ENCODE measurements around the gene ADAM17. TPM values are rescaled to one million over a fixed set of nuclear protein-coding genes. Genes with fewer than 3 reads are reported as not detected.

Gene ADAM17
- total and polyA plus RNA-seq, 2 of the 8 experiments (the other 6 are each of a cell fraction or from before 2014, with no cell fraction given), result 6.5 to 23.5 TPM

- TF ChIP-seq ATF2 (IDR thresholded peaks at IDR 0.05; ENCODE audit: low read length), result no peak
- no peak for TF ChIP-seq TEAD4 (IDR thresholded peaks at IDR 0.05; ENCODE audit: low read depth, low read length)
- no peak for TF ChIP-seq NANOG (IDR thresholded peaks at IDR 0.05; ENCODE audit: insufficient read depth, low read depth, low read length, poor library complexity, severe bottlenecking)
- TF ChIP-seq EZH2 (IDR thresholded peaks at IDR 0.05; ENCODE audit: low read depth, low read length, severe bottlenecking), result no peak
- no peak for TF ChIP-seq CBX5 (IDR thresholded peaks at IDR 0.05; ENCODE audit: low read depth, low read length)
- no peak for TF ChIP-seq KDM5A (IDR thresholded peaks at IDR 0.05; ENCODE audit: low read length)
- peak; percentile 64 for TF ChIP-seq KDM4A (IDR thresholded peaks at IDR 0.05; ENCODE audit: low read depth, low read length, severe bottlenecking)
- TF ChIP-seq TAF1 (IDR thresholded peaks at IDR 0.05; ENCODE audit: low read depth, low read length), result peak; percentile 64; the same call in 1 of the 2 replicates
- no peak for TF ChIP-seq SUZ12 (IDR thresholded peaks at IDR 0.05; ENCODE audit: low read length)
- peak; percentile 26 for TF ChIP-seq SAP30 (IDR thresholded peaks at IDR 0.05; ENCODE audit: insufficient read depth, insufficient replicate concordance, low read length)
- no peak for TF ChIP-seq RFX5 (IDR thresholded peaks at IDR 0.05; ENCODE audit: borderline replicate concordance, low read depth, low read length)
- no peak for TF ChIP-seq HDAC6 (IDR thresholded peaks at IDR 0.05; ENCODE audit: low read depth, low read length)
- TF ChIP-seq JUND (IDR thresholded peaks at IDR 0.05; ENCODE audit: low read length), result no peak
- peak; percentile 53; the same call in 1 of the 2 replicates for TF ChIP-seq CREB1 (IDR thresholded peaks at IDR 0.05)
- no peak for TF ChIP-seq ATF3 (IDR thresholded peaks at IDR 0.05; ENCODE audit: insufficient read depth, low read depth, low read length)
- TF ChIP-seq RAD21 (IDR thresholded peaks at IDR 0.05 in 1 of 2, conservative IDR thresholded peaks at IDR 0.05 in 1 of 2; ENCODE audit: low read depth in 2 of 2, low read length in 2 of 2), result peak; percentile 4 to 13; a peak in 3 of 4 replicates
- no peak for TF ChIP-seq SIX5 (IDR thresholded peaks at IDR 0.05; ENCODE audit: low read depth, low read length)
- peak; percentile 81 to 82; a peak in 1 of 4 replicates for TF ChIP-seq HDAC2 (IDR thresholded peaks at IDR 0.05; ENCODE audit: borderline replicate concordance in 1 of 2, low read depth in 2 of 2, low read length in 2 of 2)
- TF ChIP-seq CTBP2 (IDR thresholded peaks at IDR 0.05; ENCODE audit: borderline replicate concordance, insufficient read depth, insufficient read length, low read length), result no peak
These were observed at the start of gene ADAM17 (continued) for GRCh38 chr2:9555297-9556120.

All from H1 (cell line).